H54 (cell line): ENCODE data around the gene MCIDAS.
A peak's percentile ranks its signal among the peaks of the same experiment; 100 is the strongest.

Source experiments
- DNase-seq: peaks from one replicate; pipeline ENCODE4 v3.0.0; 2011; ENCODE audit warnings: low spot score, mixed read lengths; ENCODE audit not compliant: insufficient read length
- FAIRE-seq: peaks from 3 replicates; lab custom pipeline; 2011; peaks lifted over from hg19 to GRCh38; lab: Jason Lieb, UNC
- POLR2A ChIP-seq: IDR thresholded peaks from 2 replicates; pipeline ENCODE4 v1.6.1; 2011; ENCODE audit warnings: low read depth, mild to moderate bottlenecking, low read length

Gene MCIDAS

GRCh38 chr5:55226934-55227663 is at the start of gene MCIDAS:
TSS of gene MCIDAS (minus strand) at chr5:55227315. CDS start at chr5:55227138, 177 bp downstream.
- FAIRE-seq (no peak), DNase-seq (peak; percentile 81)
- TF ChIP-seq POLR2A, result no peak

DNA sequence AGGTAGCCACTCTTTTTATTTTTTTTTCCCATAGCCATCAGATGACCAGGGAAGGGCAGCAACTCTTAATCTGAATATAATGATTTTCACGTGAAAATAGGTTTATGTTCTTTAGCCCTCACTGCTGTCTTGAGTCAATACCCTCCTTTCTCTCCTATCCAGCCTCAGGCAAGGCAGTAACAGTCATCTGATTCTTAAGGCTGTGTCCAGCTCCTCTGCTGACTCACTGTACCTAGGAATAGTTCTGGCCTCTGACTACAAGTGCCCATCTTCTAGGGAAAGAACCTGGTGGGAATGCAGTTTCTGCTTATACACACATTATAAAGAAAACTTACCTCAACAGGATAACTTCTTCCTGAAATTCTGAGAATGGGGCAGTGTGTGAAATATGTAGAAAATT is 49.7 kb upstream of the MCIDAS start:
- FAIRE-seq, result peak; percentile 96
- DNase-seq, result peak; percentile 14
- TF ChIP-seq POLR2A, result no peak

DNA sequence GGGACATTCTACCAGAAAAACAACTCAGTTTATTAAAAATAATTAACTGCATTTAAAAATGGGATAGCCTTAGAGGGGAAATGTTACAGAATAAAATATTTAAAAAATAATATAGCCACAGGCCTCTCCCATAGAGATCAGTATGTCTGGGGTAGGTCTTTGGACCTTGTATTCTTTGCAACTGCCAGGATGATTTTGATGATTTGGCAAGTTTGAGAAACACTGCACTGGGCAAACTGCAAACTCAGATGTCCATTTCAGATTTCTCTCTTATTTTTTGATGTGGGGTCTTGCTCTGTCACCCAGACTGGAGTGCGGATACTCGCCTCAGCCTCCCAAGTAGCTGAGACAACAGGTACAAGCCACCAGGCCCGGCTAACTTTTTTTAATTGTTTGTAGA is 31.2 kb upstream of the MCIDAS start:
- FAIRE-seq (no peak), DNase-seq (no peak)
- no peak for TF ChIP-seq POLR2A

GRCh38 chr5:55254802-55255201 is 27.7 kb upstream of the MCIDAS start:
- no peak for TF ChIP-seq POLR2A
- FAIRE-seq, result no peak
- no peak for DNase-seq

DNA sequence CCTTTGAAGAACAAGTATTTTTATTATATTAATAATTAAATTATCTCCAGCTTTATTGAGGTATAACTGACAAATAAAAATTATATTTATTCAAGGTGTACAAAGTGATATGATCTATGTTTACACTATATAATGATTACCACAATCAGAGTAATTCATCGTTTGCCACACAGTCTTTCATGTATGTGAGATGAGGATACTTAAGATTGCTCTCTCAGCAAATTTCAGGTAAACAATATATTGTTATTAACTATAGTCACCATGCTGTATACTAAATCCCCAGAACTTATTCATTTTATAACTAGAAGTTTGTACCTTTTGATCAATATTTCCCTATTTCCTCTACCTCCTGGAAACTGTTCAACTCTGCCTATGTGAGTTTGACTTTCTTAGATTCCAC is 22.9 kb upstream of the MCIDAS start:
- TF ChIP-seq POLR2A, result no peak
- DNase-seq, result no peak
- FAIRE-seq, result no peak

DNA sequence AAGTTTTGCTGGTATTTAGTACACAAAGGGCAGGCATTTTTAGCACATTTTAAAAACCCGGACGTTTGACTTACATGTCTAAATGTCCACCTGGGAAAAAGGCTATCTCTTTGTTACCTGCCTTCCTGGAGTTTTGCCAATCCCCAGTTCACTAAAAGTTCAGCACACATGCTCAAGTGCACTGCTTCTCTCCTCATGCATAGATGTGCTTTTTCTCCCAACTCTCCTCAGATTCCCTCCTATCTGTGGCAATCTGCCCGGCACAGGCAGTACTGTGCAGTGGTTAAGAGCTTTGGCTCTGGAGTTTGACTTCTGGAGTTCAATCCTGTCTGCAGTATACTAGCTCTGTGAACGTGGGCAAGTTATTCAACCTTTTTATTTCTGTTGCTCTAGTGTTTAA is 14.6 kb upstream of the MCIDAS start:
- DNase-seq (no peak), FAIRE-seq (no peak)
- no peak for TF ChIP-seq POLR2A

GRCh38 chr5:55236800-55237199 is 9.7 kb upstream of the MCIDAS start:
- no peak for FAIRE-seq
- TF ChIP-seq POLR2A, result no peak
- DNase-seq, result no peak

- TF ChIP-seq POLR2A, result no peak
- FAIRE-seq (no peak), DNase-seq (peak; percentile 49)
Measured at GRCh38 chr5:55234121-55234700, 7.1 kb upstream of the MCIDAS start.

- DNase-seq (peak; percentile 85), FAIRE-seq (no peak)
- TF ChIP-seq POLR2A, result peak; percentile 55; the same call in 1 of the 2 replicates
Measured at GRCh38 chr5:55232985-55233928, 6.1 kb upstream of the MCIDAS start, which contains the start of gene CCNO. TSS of gene CCNO (minus strand) at chr5:55233608. CDS start at chr5:55233523, 85 bp downstream.

DNA sequence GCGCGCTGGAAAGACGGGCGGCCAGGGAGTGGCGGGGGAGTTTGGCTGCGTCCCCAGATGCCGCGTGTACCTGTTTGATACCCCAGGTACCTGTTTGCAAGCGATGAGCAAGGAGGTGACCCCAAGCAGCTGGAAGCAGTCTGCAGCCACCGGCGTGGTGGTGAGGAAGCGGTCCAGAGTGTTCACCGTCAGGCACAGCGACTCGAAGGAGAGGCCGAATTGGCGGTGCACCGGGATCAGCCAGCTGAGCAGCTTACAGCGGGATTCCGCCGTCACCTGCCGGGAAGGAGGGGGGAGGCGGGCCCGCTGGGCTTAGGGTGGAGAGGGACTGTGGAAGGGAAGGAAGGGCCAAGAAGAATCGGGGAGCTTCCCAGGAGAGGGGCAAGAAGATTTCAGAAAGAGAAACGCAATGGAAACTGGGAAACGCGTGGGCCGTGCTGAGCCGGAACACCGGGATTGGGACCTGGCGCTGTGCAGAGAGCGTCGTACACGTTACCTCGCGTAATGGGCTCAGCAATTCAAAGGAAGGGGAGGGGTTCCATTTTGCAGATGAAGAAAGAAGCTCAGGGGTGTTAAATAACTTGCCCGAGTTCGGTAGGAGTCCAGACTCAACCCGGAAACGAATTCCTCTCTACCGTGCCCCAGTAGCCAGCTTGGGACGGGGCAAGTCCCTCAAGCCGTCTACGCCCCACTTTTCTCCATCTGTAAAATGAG is 5.3 kb upstream of the MCIDAS start:
- peak; percentile 49 for DNase-seq
- no peak for FAIRE-seq
- TF ChIP-seq POLR2A, result no peak

DNA sequence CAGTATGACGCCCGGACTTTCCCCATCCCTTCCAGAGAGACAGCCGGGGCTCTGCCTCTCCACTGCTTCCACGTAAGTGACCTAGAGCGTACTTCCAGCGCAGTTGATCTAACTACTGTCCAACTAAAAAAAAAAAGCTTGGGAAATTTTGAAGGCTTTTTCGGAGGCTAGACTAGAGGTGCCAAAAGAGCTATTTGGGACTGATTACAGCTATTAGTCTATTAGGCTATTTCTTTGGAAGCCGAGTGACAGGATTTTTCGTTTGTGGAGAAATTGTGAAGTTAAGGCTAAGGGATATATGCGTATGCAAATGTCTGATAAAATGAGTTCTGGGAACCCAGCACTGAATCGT is 4.8 kb upstream of the MCIDAS start:
- FAIRE-seq (no peak), DNase-seq (no peak)
- no peak for TF ChIP-seq POLR2A

DNA sequence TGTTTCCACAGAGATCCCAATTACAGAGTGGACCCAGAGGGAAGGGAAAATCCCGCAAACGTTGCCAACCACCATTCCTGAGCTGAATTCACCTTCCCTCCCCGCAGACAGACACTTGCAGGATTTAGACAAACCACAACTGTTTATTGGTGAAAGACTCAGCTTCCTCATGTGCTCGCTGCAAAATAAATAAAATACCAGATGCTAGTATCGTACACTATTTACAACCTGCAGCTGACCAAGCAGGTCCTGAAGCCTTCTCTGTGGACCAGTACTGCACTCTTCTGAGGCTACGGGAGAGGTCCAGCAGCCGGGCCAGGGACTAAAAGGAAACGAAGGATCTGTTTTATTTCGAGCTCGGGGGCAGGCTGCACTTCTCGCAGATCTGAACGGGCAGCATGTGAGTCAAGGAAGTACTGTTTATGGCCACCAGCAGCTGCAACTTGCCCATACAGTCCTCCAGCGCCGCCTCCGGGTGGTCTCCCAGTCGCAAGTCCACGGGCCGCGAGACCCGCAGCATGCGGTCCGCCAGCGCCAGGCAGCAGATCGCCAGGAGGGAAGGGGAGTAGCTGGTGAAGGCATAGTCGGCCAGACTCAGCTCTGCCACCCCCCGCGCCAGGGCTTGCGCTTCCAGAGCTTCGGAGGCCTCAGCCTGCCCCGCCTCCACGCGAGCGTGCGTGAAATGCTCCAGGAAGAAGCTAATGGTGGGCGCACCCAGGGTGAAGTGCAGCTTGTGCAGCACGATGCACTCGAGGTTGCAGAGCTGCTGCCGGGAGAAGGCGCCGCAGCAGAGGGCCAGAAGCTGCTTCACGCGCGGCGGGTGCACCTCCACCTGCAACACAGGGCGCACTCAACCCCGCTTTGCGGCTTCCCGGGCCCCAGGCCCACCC is 4.2 kb upstream of the MCIDAS start:
- no peak for FAIRE-seq
- no peak for DNase-seq

More for the DNA sequence above, 4.2 kb upstream of the MCIDAS start:
- TF ChIP-seq POLR2A, result no peak
